GM19240 (cell line): ENCODE data around the gene OSBP.
"Not testable (repeated sequence)": the region's sequence is repeated elsewhere in the genome, so short reads cannot be mapped to it uniquely, and the experiment has no call there.

Source experiments
- DNase-seq: peaks from one replicate; pipeline ENCODE4 v3.0.0; 2011; ENCODE audit warnings: low spot score; ENCODE audit not compliant: insufficient read length

OSBP gene

GRCh38 chr11:59553323-59553722, 62.3 kb downstream of the OSBP start:
- no peak for DNase-seq

GRCh38 chr11:59552844-59553243, 62.7 kb downstream of the OSBP start:
- no peak for DNase-seq

GRCh38 chr11:59551659-59552521, 63.7 kb downstream of the OSBP start:
- no peak for DNase-seq

- no peak for DNase-seq
Measured at GRCh38 chr11:59550842-59551658, 64.5 kb downstream of the OSBP start.

GRCh38 chr11:59550368-59550841, 65.2 kb downstream of the OSBP start:
- DNase-seq: peak; percentile 39

- DNase-seq: no peak
Measured at GRCh38 chr11:59548309-59548656, 67.3 kb downstream of the OSBP start.

- DNase-seq: not testable (repeated sequence)
Measured at GRCh38 chr11:59547605-59548308, 67.8 kb downstream of the OSBP start.

- no peak for DNase-seq
Measured at GRCh38 chr11:59545179-59546020, 70.2 kb downstream of the OSBP start.

- DNase-seq: no peak
Measured at GRCh38 chr11:59544869-59545178, 70.8 kb downstream of the OSBP start.

GRCh38 chr11:59543713-59544112, 71.9 kb downstream of the OSBP start:
- not testable (repeated sequence) for DNase-seq

- no peak for DNase-seq
Measured at GRCh38 chr11:59542142-59542810, 73.3 kb downstream of the OSBP start.

GRCh38 chr11:59534676-59535075, 80.9 kb downstream of the OSBP start:
- no peak for DNase-seq

GRCh38 chr11:59532620-59533019, 83.0 kb downstream of the OSBP start:
- DNase-seq: no peak

- no peak for DNase-seq
Measured at GRCh38 chr11:59528711-59529110, 86.9 kb downstream of the OSBP start.
